Neutrophil (primary cell): ENCODE results near the gene ZNF396.
A peak's percentile ranks its signal among the peaks of the same experiment; 100 is the strongest.

Source experiments
- H3K27ac ChIP-seq: fragments of 200-600 bp; sonication (generic); 2 replicates; pipeline ENCODE4 v1.5.1; 2016; ENCODE audit warnings: mild to moderate bottlenecking, moderate library complexity
- H3K27me3 ChIP-seq: fragments of 200-600 bp; sonication (generic); 2 replicates; pipeline ENCODE4 v1.6.0; 2016; ENCODE audit warnings: mild to moderate bottlenecking
- H3K36me3 ChIP-seq: fragments of 200-600 bp; sonication (generic); 2 replicates; pipeline ENCODE4 v1.5.1; 2017
- H3K4me1 ChIP-seq, 2 experiments: fragments of 200-600 bp in 1 of 2; sonication (generic) in 1 of 2; 1 replicate in 1 of 2; 2 replicates in 1 of 2; pipeline versions ENCODE4 v1.5.1 to v1.6.1; 2013 to 2016; ENCODE audit warnings: low read depth in 1 of 2, low read length in 1 of 2, mild to moderate bottlenecking in 1 of 2, moderate library complexity in 1 of 2; ENCODE audit not compliant: control insufficient read depth in 1 of 2, insufficient read depth in 1 of 2
- H3K4me3 ChIP-seq, 2 experiments: fragments of 200-600 bp in 1 of 2; sonication (generic) in 1 of 2; 1 replicate in 1 of 2; 2 replicates in 1 of 2; pipeline ENCODE4 v1.5.1; 2013 to 2016; ENCODE audit warnings: low read depth in 1 of 2, low read length in 1 of 2, mild to moderate bottlenecking in 1 of 2, moderate library complexity in 1 of 2
- H3K9me3 ChIP-seq: fragments of 200-600 bp; sonication (generic); 2 replicates; pipeline ENCODE4 v1.5.1; 2016
- CTCF ChIP-seq: fragments of 200-600 bp; sonication (generic); IDR thresholded peaks from 2 replicates; pipeline ENCODE4 v1.5.1; 2016; ENCODE audit warnings: antibody characterized with exemption

Gene ZNF396

DNA sequence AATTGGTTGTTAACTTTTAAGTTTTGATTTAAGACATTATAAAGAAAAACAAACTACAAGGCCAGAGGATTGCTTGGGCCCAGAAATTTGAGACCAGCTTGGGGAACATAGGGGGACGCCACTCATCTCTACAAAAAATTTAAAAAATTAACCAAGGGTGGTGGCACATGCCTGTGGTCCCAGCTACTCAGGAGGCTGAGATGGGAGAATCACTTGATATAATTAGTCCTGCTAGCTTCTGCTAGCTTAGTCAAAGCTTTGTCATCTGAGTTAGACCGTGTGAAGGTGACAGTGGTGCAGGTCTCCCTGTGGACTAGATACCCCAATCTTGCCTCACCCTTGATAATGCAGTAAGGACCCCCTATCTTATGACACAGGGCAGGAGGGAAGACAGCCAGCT is 6.0 kb upstream of the ZNF396 start:
- no peak for TF ChIP-seq CTCF
- Histone ChIP-seq H3K4me1 (peaks cover 3 to 4% of the 10 kb centered on the region in 2 experiments), H3K27me3 (peaks cover 8% of the 10 kb centered on the region), H3K9me3 (no peaks in the 10 kb centered on the region), H3K27ac (no peak overlapping the region), H3K4me3 (no peak overlapping the region), H3K36me3 (no peaks in the 10 kb centered on the region)

- no peak overlapping the region for H3K27ac ChIP-seq
- no peak for TF ChIP-seq CTCF
- H3K27me3 ChIP-seq, result no peaks in the 10 kb centered on the region
- peaks cover 15 to 19% of the 10 kb centered on the region in 2 experiments for H3K4me1 ChIP-seq
- H3K4me3 ChIP-seq, result no peak overlapping the region
- no peaks in the 10 kb centered on the region for H3K36me3 ChIP-seq
- no peaks in the 10 kb centered on the region for H3K9me3 ChIP-seq
Observed at GRCh38 chr18:35379421-35379820, 2.3 kb upstream of the ZNF396 start.

- Histone ChIP-seq H3K27me3 (no peaks in the 10 kb centered on the region), H3K27ac (no peak overlapping the region)
Observed at GRCh38 chr18:35378574-35378896, 1.4 kb upstream of the ZNF396 start.

GRCh38 chr18:35377875-35378573 is 887 bp upstream of the ZNF396 start:
- Histone ChIP-seq H3K4me3 (peak overlapping the region in 1 of 2 experiments; percentile 88), H3K27me3 (no peaks in the 10 kb centered on the region), H3K27ac (peak overlapping the region; percentile 88), H3K36me3 (no peaks in the 10 kb centered on the region), H3K4me1 (peaks cover 15 to 19% of the 10 kb centered on the region in 2 experiments), H3K9me3 (no peaks in the 10 kb centered on the region)
- no peak for TF ChIP-seq CTCF

More at GRCh38 chr18:35378574-35378896, 1.4 kb upstream of the ZNF396 start:
- no peak for TF ChIP-seq CTCF
- Histone ChIP-seq H3K36me3 (no peaks in the 10 kb centered on the region), H3K4me1 (peaks cover 15 to 19% of the 10 kb centered on the region in 2 experiments), H3K4me3 (no peak overlapping the region), H3K9me3 (no peaks in the 10 kb centered on the region)

DNA sequence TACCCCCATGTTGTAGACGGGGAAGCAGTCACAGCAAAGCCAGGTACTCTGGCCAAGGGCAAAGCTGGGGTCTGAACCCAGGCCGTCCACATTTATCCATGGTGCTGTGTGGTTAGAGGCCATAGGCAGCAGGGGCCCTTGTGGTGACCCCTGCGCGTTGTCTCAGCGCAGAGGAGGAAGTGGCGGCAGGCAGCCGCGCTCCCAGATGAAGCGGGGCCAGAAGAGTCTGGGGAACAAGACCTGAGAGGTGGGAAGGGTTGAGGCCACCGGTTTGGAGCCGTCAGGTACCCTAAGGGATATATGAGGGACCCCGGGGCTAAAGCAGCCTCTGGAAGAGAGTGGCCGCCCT is 770 bp downstream of the ZNF396 start:
- Histone ChIP-seq H3K4me1 (peaks cover 15 to 19% of the 10 kb centered on the region in 2 experiments), H3K4me3 (peak overlapping the region; percentile 83 to 88), H3K27me3 (no peaks in the 10 kb centered on the region), H3K27ac (peak overlapping the region; percentile 88), H3K9me3 (no peaks in the 10 kb centered on the region), H3K36me3 (no peaks in the 10 kb centered on the region)
- TF ChIP-seq CTCF, result peak; percentile 42

GRCh38 chr18:35374708-35375107 is 2.4 kb downstream of the ZNF396 start:
- Histone ChIP-seq H3K9me3 (no peaks in the 10 kb centered on the region), H3K27ac (no peak overlapping the region), H3K4me3 (no peak overlapping the region), H3K36me3 (no peaks in the 10 kb centered on the region), H3K27me3 (no peaks in the 10 kb centered on the region), H3K4me1 (peaks cover 15 to 19% of the 10 kb centered on the region in 2 experiments)
- TF ChIP-seq CTCF, result no peak
